ENCODE measurements around the gene DHCR24.

- TF ChIP-seq CTCF (IDR thresholded peaks at IDR 0.05) (no peak), ATF2 (CRISPR knock-in tag; IDR thresholded peaks at IDR 0.05; ENCODE audit: borderline replicate concordance, low read depth) (no peak), ZNF138 (CRISPR knock-in tag; conservative IDR thresholded peaks at IDR 0.05) (no peak), STAT6 (CRISPR knock-in tag; conservative IDR thresholded peaks at IDR 0.05; ENCODE audit: low read depth) (no peak), IRF1 (CRISPR knock-in tag; IDR thresholded peaks at IDR 0.05) (no peak), NR2C2 (CRISPR knock-in tag; IDR thresholded peaks at IDR 0.05) (no peak), ATF6 (CRISPR knock-in tag; IDR thresholded peaks at IDR 0.05) (no peak), FOXP1 (CRISPR knock-in tag; IDR thresholded peaks at IDR 0.05; ENCODE audit: borderline replicate concordance) (no peak), KAT7 (CRISPR knock-in tag; IDR thresholded peaks at IDR 0.05; ENCODE audit: borderline replicate concordance) (no peak)
These were observed 50.4 kb downstream of the DHCR24 start for GRCh38 chr1:54836594-54836993.
